Endothelial cell of umbilical vein (primary cell): ENCODE data around the gene GSC2. TPM values are rescaled to one million over a fixed set of nuclear protein-coding genes. Genes with fewer than 3 reads are reported as not detected.

Source experiments
- BruUV-seq: library from RNA; stranded (reverse); fragments of 400-500 nt; replicated peaks from 2 replicates; lab custom pipeline; 2021; lab: Mats Ljungman, UMichigan
- CTCF ChIA-PET: fragments of 300-600, 350-600 bp; sonication (Branson Sonifier 250); formaldehyde crosslinking; loops from one replicate; lab custom pipeline; 2021; ENCODE audit warnings: antibody characterized with exemption, inconsistent platforms; lab: Charles Lee
- POLR2A ChIA-PET: fragments of 300-600, 350-600 bp; sonication (Branson Sonifier 250); formaldehyde crosslinking; loops from one replicate; lab custom pipeline; 2021; ENCODE audit warnings: antibody characterized with exemption, inconsistent platforms; lab: Charles Lee
- DNase-seq: peaks from one replicate; pipeline ENCODE4 v3.0.0-alpha.2; 2011; ENCODE audit warnings: low read depth, low spot score
- FAIRE-seq: peaks from 2 replicates; lab custom pipeline; 2011; peaks lifted over from hg19 to GRCh38; lab: Jason Lieb, UNC
- H2AFZ ChIP-seq: 2 replicates; pipeline ENCODE4 v1.6.0; 2012; ENCODE audit warnings: low read depth, low read length, control low read depth, inconsistent platforms
- H3K27ac ChIP-seq: 2 replicates; pipeline ENCODE4 v1.5.1; 2011; ENCODE audit warnings: low read depth, mild to moderate bottlenecking, control low read depth, low read length, moderate library complexity; ENCODE audit not compliant: insufficient read depth
- H3K27me3 ChIP-seq, 2 experiments: 2 replicates each; pipeline versions ENCODE4 v1.6.0 to v1.6.1; 2011; ENCODE audit warnings: low read length in 2 of 2, mixed read lengths in 1 of 2; ENCODE audit not compliant: control insufficient read depth in 2 of 2, insufficient read depth in 2 of 2
- H3K36me3 ChIP-seq, 2 experiments: 2 replicates in 1 of 2; 3 replicates in 1 of 2; pipeline ENCODE4 v1.5.1; 2011; ENCODE audit warnings: low read length in 2 of 2, mild to moderate bottlenecking in 1 of 2, moderate library complexity in 1 of 2; ENCODE audit not compliant: control insufficient read depth in 2 of 2, insufficient read depth in 2 of 2; ENCODE audit errors: extremely low read depth in 1 of 2
- H3K4me1 ChIP-seq: 3 replicates; pipeline ENCODE4 v1.5.1; 2011; ENCODE audit warnings: mild to moderate bottlenecking, low read length; ENCODE audit not compliant: control insufficient read depth, insufficient read depth; ENCODE audit errors: extremely low read depth
- H3K4me2 ChIP-seq: 2 replicates; pipeline ENCODE4 v1.6.1; 2011; ENCODE audit warnings: low read length, control low read depth, mixed read lengths; ENCODE audit not compliant: insufficient read depth
- H3K4me3 ChIP-seq, 3 experiments: fragments of 200-600 bp in 1 of 3; sonication (generic), shearing (Covaris generic) in 1 of 3; replicated peaks in 1 of 3; 2 replicates each; pipeline ENCODE4 v1.5.1; 2011 to 2016; ENCODE audit warnings: control low read depth in 3 of 3, low read length in 3 of 3, mild to moderate bottlenecking in 2 of 3, inconsistent platforms in 1 of 3, low read depth in 1 of 3, moderate library complexity in 1 of 3; ENCODE audit not compliant: insufficient read depth in 1 of 3
- H3K79me2 ChIP-seq: 2 replicates; pipeline ENCODE4 v1.6.0; 2012; ENCODE audit warnings: low read length, inconsistent platforms; ENCODE audit not compliant: control insufficient read depth, insufficient read depth
- H3K9ac ChIP-seq: replicated peaks from 2 replicates; pipeline ENCODE3; 2011; ENCODE audit warnings: low read length, control low read depth; ENCODE audit not compliant: insufficient read depth; ENCODE audit errors: extremely low read depth
- H3K9me1 ChIP-seq: replicated peaks from 3 replicates; pipeline ENCODE4 v1.6.0; 2011; ENCODE audit warnings: mild to moderate bottlenecking, low read length; ENCODE audit not compliant: control insufficient read depth, insufficient read depth; ENCODE audit errors: extremely low read depth
- H3K9me3 ChIP-seq: replicated peaks from 2 replicates; pipeline ENCODE4 v1.5.1; 2012; ENCODE audit warnings: low read length, inconsistent platforms; ENCODE audit not compliant: control insufficient read depth, insufficient read depth
- H4K20me1 ChIP-seq: replicated peaks from 2 replicates; pipeline ENCODE3; 2011; ENCODE audit warnings: mild to moderate bottlenecking, low read length; ENCODE audit not compliant: control insufficient read depth, insufficient read depth; ENCODE audit errors: extremely low read depth
- EZH2 ChIP-seq: IDR thresholded peaks from 2 replicates; pipeline ENCODE4 v1.6.1; 2012; ENCODE audit warnings: borderline replicate concordance, low read depth, mild to moderate bottlenecking, moderate library complexity, low read length, inconsistent platforms; ENCODE audit not compliant: severe bottlenecking
- FOS ChIP-seq: IDR thresholded peaks from 2 replicates; pipeline ENCODE4 v1.6.1; 2011; ENCODE audit warnings: mild to moderate bottlenecking, low read length, moderate library complexity, borderline replicate concordance; ENCODE audit not compliant: insufficient read depth
- GATA2 ChIP-seq: IDR thresholded peaks from 2 replicates; pipeline ENCODE4 v1.7.0; 2011; ENCODE audit warnings: low read depth, mild to moderate bottlenecking, moderate library complexity, mixed read lengths, low read length; ENCODE audit not compliant: insufficient read length, insufficient read depth
- JUN ChIP-seq: IDR thresholded peaks from 2 replicates; pipeline ENCODE4 v1.6.1; 2011; ENCODE audit warnings: borderline replicate concordance, low read depth; ENCODE audit not compliant: insufficient read length, insufficient read depth
- MAX ChIP-seq: IDR thresholded peaks from 2 replicates; pipeline ENCODE4 v1.6.1; 2011; ENCODE audit not compliant: insufficient read depth, insufficient read length
- MYC ChIP-seq: IDR thresholded peaks from one replicate; pipeline ENCODE4 v1.6.1; 2011; ENCODE audit warnings: mild to moderate bottlenecking, low read depth, low read length
- POLR2A ChIP-seq: IDR thresholded peaks from 2 replicates; pipeline ENCODE4 v1.6.1; 2012; ENCODE audit warnings: low read depth, mild to moderate bottlenecking, control low read depth, low read length
- POLR2AphosphoS5 ChIP-seq: IDR thresholded peaks from 2 replicates; pipeline ENCODE4 v1.6.1; 2012; ENCODE audit warnings: low read depth, mild to moderate bottlenecking, control low read depth, low read length, moderate library complexity; ENCODE audit not compliant: insufficient read depth
- dilution Hi-C: fragments of 300-500 bp; cut with MboI; formaldehyde crosslinking; loops from one replicate; pipeline ENCODE4 v1.15.0; 2019; ENCODE audit warnings: low sequenced_read_pairs; ENCODE audit not compliant: extremely low pct_ligation_motif_present
- intact Hi-C: fragments of 100-400 bp; cut with micrococcal nuclease; formaldehyde crosslinking; loops from one replicate; pipeline ENCODE4 v1.10.0; 2022
- polyA plus RNA-seq, 4 experiments: library from polyadenylated mRNA; depleted of rRNA in 3 of 4; stranded (reverse) in 3 of 4; unstranded in 1 of 4; fragments of >200 nt; gene quantifications; 2 replicates each; pipeline versions ENCODE4 v1.2.1 to v1.2.3, GENCODE V29; 2011 to 2012; ENCODE audit warnings: missing spikeins in 1 of 4
- total RNA-seq: library from RNA; stranded (reverse); gene quantifications from 2 replicates; pipeline ENCODE4 v1.2.3, GENCODE V29; 2021

GSC2 gene
- total and polyA plus RNA-seq, 2 donors (not counting 3 experiments of a cell fraction or from before 2014, with no cell fraction given): not detected

- dilution Hi-C loops (no loop called here), intact Hi-C loops (no loop called here)
- Histone ChIP-seq H3K36me3 (no peaks in the 10 kb centered on the region), H3K79me2 (no peaks in the 10 kb centered on the region), H3K9ac (no peak overlapping the region), H3K4me3 (no peak overlapping the region), H3K9me1 (no peaks in the 10 kb centered on the region), H3K9me3 (no peaks in the 10 kb centered on the region), H4K20me1 (no peaks in the 10 kb centered on the region), H3K27ac (no peak overlapping the region), H3K27me3 (no peaks in the 10 kb centered on the region), H3K4me1 (peaks cover 3% of the 10 kb centered on the region), H2AFZ (no peak overlapping the region), H3K4me2 (no peak overlapping the region)
- DNase-seq: no peak
- CTCF ChIA-PET: no interaction called here
- BruUV-seq: no TSS peak
- POLR2A ChIA-PET: no interaction called here
- TF ChIP-seq FOS (no peak), MYC (no peak), GATA2 (no peak)
- no peak for FAIRE-seq
Measured at GRCh38 chr22:19183216-19183615, 33.1 kb upstream of the GSC2 start.

GRCh38 chr22:19182472-19183157 is 32.5 kb upstream of the GSC2 start:
- no TSS peak for BruUV-seq

More at GRCh38 chr22:19182472-19183157, 32.5 kb upstream of the GSC2 start:
- Histone ChIP-seq H4K20me1 (no peaks in the 10 kb centered on the region), H3K4me2 (no peak overlapping the region), H3K9ac (no peak overlapping the region), H3K4me3 (no peak overlapping the region), H3K9me3 (no peaks in the 10 kb centered on the region), H2AFZ (no peak overlapping the region), H3K27me3 (no peaks in the 10 kb centered on the region), H3K36me3 (no peaks in the 10 kb centered on the region), H3K4me1 (peaks cover 4% of the 10 kb centered on the region), H3K9me1 (no peaks in the 10 kb centered on the region), H3K79me2 (peaks cover 5% of the 10 kb centered on the region), H3K27ac (no peak overlapping the region)
- FAIRE-seq: no peak
- POLR2A ChIA-PET: no interaction called here
- intact Hi-C loops: no loop called here
- CTCF ChIA-PET: no interaction called here
- dilution Hi-C loops: no loop called here
- DNase-seq: no peak
- TF ChIP-seq POLR2A: no peak
- TF ChIP-seq POLR2AphosphoS5: no peak
- TF ChIP-seq GATA2: no peak
- no peak for TF ChIP-seq EZH2
- no peak for TF ChIP-seq MYC
- TF ChIP-seq MAX: no peak
- no peak for TF ChIP-seq JUN
- TF ChIP-seq FOS: no peak
